CD14-positive monocyte (primary cell): ENCODE results near the gene SPSB4. TPM values are rescaled to one million over a fixed set of nuclear protein-coding genes. Genes with fewer than 3 reads are reported as not detected.

Source experiments
- DNase-seq, 3 donors: peaks; one replicate each; pipeline ENCODE4 v3.0.0-alpha.2; 2011 to 2022
- H2AFZ ChIP-seq: 2 replicates; pipeline ENCODE4 v1.6.0; 2012; ENCODE audit warnings: mild to moderate bottlenecking, low read depth, low read length, inconsistent platforms; ENCODE audit not compliant: insufficient read depth, poor library complexity, severe bottlenecking
- H3K27ac ChIP-seq, 2 donors: 1 replicate in 1 of 2; 2 replicates in 1 of 2; pipeline ENCODE4 v1.5.1; 2012 to 2013; ENCODE audit warnings: low read length in 2 of 2, control low read depth in 1 of 2, inconsistent platforms in 1 of 2, low read depth in 1 of 2, mild to moderate bottlenecking in 1 of 2
- H3K27me3 ChIP-seq, 2 donors: one replicate each; pipeline versions ENCODE4 v1.6.0 to v1.6.1; 2011 to 2013; ENCODE audit warnings: low read length in 2 of 2; ENCODE audit not compliant: control insufficient read depth in 2 of 2, insufficient read depth in 2 of 2
- H3K36me3 ChIP-seq, 2 donors: replicated peaks in 1 of 2; 1 replicate in 1 of 2; 2 replicates in 1 of 2; pipeline versions ENCODE4 v1.5.1 to v1.6.1; 2012 to 2013; ENCODE audit warnings: low read length in 2 of 2, control low read depth in 1 of 2, inconsistent platforms in 1 of 2, mild to moderate bottlenecking in 1 of 2; ENCODE audit not compliant: insufficient read depth in 2 of 2, control insufficient read depth in 1 of 2
- H3K4me1 ChIP-seq, 2 donors: 1 replicate in 1 of 2; 2 replicates in 1 of 2; pipeline versions ENCODE4 v1.5.1 to v1.6.1; 2012 to 2013; ENCODE audit warnings: low read length in 2 of 2, control low read depth in 1 of 2, inconsistent platforms in 1 of 2, mild to moderate bottlenecking in 1 of 2, moderate library complexity in 1 of 2; ENCODE audit not compliant: insufficient read depth in 2 of 2, control insufficient read depth in 1 of 2
- H3K4me2 ChIP-seq: replicated peaks from 2 replicates; pipeline ENCODE3; 2012; ENCODE audit warnings: low read length, moderate library complexity, mild to moderate bottlenecking; ENCODE audit not compliant: poor library complexity, severe bottlenecking; ENCODE audit errors: extremely low read depth
- H3K4me3 ChIP-seq, 3 experiments: fragments of 200-600 bp in 1 of 3; sonication (generic) in 1 of 3; replicated peaks in 1 of 3; 1 replicate in 2 of 3; 2 replicates in 1 of 3; pipeline ENCODE4 v1.5.1; 2011 to 2013; ENCODE audit warnings: low read length in 3 of 3, mild to moderate bottlenecking in 3 of 3, control low read depth in 2 of 3, low read depth in 2 of 3, inconsistent platforms in 1 of 3, moderate library complexity in 1 of 3
- H3K79me2 ChIP-seq: 2 replicates; pipeline ENCODE4 v1.6.0; 2012; ENCODE audit warnings: mild to moderate bottlenecking, control low read depth, inconsistent platforms, low read length, moderate library complexity; ENCODE audit not compliant: insufficient read depth
- H3K9ac ChIP-seq: 2 replicates; pipeline ENCODE4 v1.6.0; 2017; ENCODE audit warnings: low read length, mild to moderate bottlenecking; ENCODE audit not compliant: insufficient read depth, poor library complexity, severe bottlenecking
- H3K9me3 ChIP-seq, 2 donors: replicated peaks in 1 of 2; 1 replicate in 1 of 2; 2 replicates in 1 of 2; pipeline versions ENCODE4 v1.5.1 to v1.6.1; 2012 to 2013; ENCODE audit warnings: low read length in 2 of 2, control low read depth in 1 of 2; ENCODE audit not compliant: control insufficient read depth in 1 of 2, insufficient read depth in 1 of 2
- H4K20me1 ChIP-seq: 2 replicates; pipeline ENCODE4 v1.6.0; 2012; ENCODE audit warnings: mild to moderate bottlenecking, low read length, control low read depth, moderate library complexity; ENCODE audit not compliant: insufficient read depth
- H3K27ac Mint-ChIP-seq, 7 donors: one replicate each; pipeline ENCODE4 v1.8.0; 2020; ENCODE audit warnings: mild to moderate bottlenecking in 7 of 7, mixed read lengths in 7 of 7, moderate library complexity in 6 of 7, inconsistent platforms in 2 of 7
- H3K27me3 Mint-ChIP-seq, 3 donors: one replicate each; pipeline ENCODE4 v1.8.0; 2021 to 2022; ENCODE audit warnings: low read depth in 3 of 3, mild to moderate bottlenecking in 3 of 3, mixed read lengths in 3 of 3, moderate library complexity in 3 of 3, inconsistent platforms in 1 of 3
- H3K36me3 Mint-ChIP-seq, 2 donors: one replicate each; pipeline ENCODE4 v1.8.0; 2020; ENCODE audit warnings: mixed read lengths in 2 of 2, inconsistent platforms in 1 of 2, mild to moderate bottlenecking in 1 of 2
- H3K4me1 Mint-ChIP-seq: one replicate; pipeline ENCODE4 v1.8.0; 2020; ENCODE audit warnings: mild to moderate bottlenecking, mixed read lengths
- H3K4me3 Mint-ChIP-seq, 2 donors: one replicate each; pipeline ENCODE4 v1.8.0; 2020; ENCODE audit warnings: mild to moderate bottlenecking in 2 of 2, mixed read lengths in 2 of 2, moderate library complexity in 1 of 2
- H3K9me3 Mint-ChIP-seq, 7 donors: one replicate each; pipeline ENCODE4 v1.8.0; 2020 to 2022; ENCODE audit warnings: mixed read lengths in 7 of 7, mild to moderate bottlenecking in 6 of 7, moderate library complexity in 6 of 7, inconsistent platforms in 2 of 7
- CTCF ChIP-seq: fragments of 200-600 bp; IDR thresholded peaks from one replicate; pipeline ENCODE4 v1.8.0; 2022; ENCODE audit warnings: antibody characterized with exemption, mild to moderate bottlenecking
- WGBS: methylation state at CpG from one replicate; pipeline ENCODE4 v1.1.5; 2013; ENCODE audit warnings: missing lambda C conversion rate; ENCODE audit not compliant: insufficient coverage; 5-methylcytosine and 5-hydroxymethylcytosine counted together
- intact Hi-C, 2 donors: fragments of 100-400 bp; cut with micrococcal nuclease; formaldehyde crosslinking; loops; one replicate each; pipeline versions ENCODE4 v1.15.0 to v1.15.1; 2023
- polyA plus RNA-seq, 3 donors: library from polyadenylated mRNA; depleted of rRNA in 1 of 3; unstranded in 2 of 3; stranded (reverse) in 1 of 3; fragments of 300-500 nt in 2 of 3; fragments of >200 nt in 1 of 3; fragmentation: Illumina TruSeq in 2 of 3; gene quantifications; 1 replicate in 2 of 3; 2 replicates in 1 of 3; pipeline ENCODE4 v1.2.3, GENCODE V29; 2012 to 2021

SPSB4 gene
- polyA plus RNA-seq, 3 donors: not detected

- Histone ChIP-seq H3K27ac (no peak overlapping the region), H3K4me2 (no peak overlapping the region), H3K36me3 (no peaks in the 10 kb centered on the region), H3K79me2 (no peaks in the 10 kb centered on the region), H4K20me1 (no peaks in the 10 kb centered on the region), H3K4me3 (no peak overlapping the region), H2AFZ (no peak overlapping the region), H3K27me3 (peaks cover 0 to 1% of the 10 kb centered on the region in 2 donors), H3K4me1 (no peaks in the 10 kb centered on the region), H3K9me3 (no peaks in the 10 kb centered on the region), H3K9ac (no peak overlapping the region)
- intact Hi-C loops: no loop called here
- Mint-ChIP-seq H3K27me3 (peaks cover under 1 to 8% (median 4%) of the 10 kb centered on the region in 3 donors), H3K4me3 (no peak overlapping the region), H3K27ac (no peak overlapping the region), H3K9me3 (peaks cover 3 to 13% (median 7%) of the 10 kb centered on the region in 7 donors), H3K4me1 (peaks cover 12% of the 10 kb centered on the region), H3K36me3 (no peaks in the 10 kb centered on the region)
- WGBS: 100% methylated on average over 2 of the region's 4 CpGs
- no peak for TF ChIP-seq CTCF
- no peak for DNase-seq
These were observed 29.9 kb upstream of the SPSB4 start for GRCh38 chr3:141021261-141021660.

- Histone ChIP-seq H3K4me1 (no peaks in the 10 kb centered on the region), H3K9ac (no peak overlapping the region), H2AFZ (no peak overlapping the region), H3K79me2 (no peaks in the 10 kb centered on the region), H3K4me2 (no peak overlapping the region), H3K27ac (no peak overlapping the region), H3K27me3 (peaks cover 0 to 5% of the 10 kb centered on the region in 2 donors), H4K20me1 (no peaks in the 10 kb centered on the region), H3K4me3 (no peak overlapping the region), H3K9me3 (no peaks in the 10 kb centered on the region), H3K36me3 (no peaks in the 10 kb centered on the region)
- WGBS: 97% methylated on average over 14 of the region's 22 CpGs
- no peak for DNase-seq
- peaks cover 5 to 8% (median 7%) of the 10 kb centered on the region in 3 donors for H3K27me3 Mint-ChIP-seq
- no peaks in the 10 kb centered on the region for H3K4me1 Mint-ChIP-seq
- no peaks in the 10 kb centered on the region for H3K36me3 Mint-ChIP-seq
- no peak overlapping the region for H3K27ac Mint-ChIP-seq
- intact Hi-C loops: no loop called here
- H3K9me3 Mint-ChIP-seq: peaks cover 0 to 2% (median 0%) of the 10 kb centered on the region in 7 donors
- H3K4me3 Mint-ChIP-seq: no peak overlapping the region
- TF ChIP-seq CTCF: no peak
These were observed 20.9 kb upstream of the SPSB4 start for GRCh38 chr3:141030296-141030695.
